Measurements from ENCODE around the gene TLR1.

DNA sequence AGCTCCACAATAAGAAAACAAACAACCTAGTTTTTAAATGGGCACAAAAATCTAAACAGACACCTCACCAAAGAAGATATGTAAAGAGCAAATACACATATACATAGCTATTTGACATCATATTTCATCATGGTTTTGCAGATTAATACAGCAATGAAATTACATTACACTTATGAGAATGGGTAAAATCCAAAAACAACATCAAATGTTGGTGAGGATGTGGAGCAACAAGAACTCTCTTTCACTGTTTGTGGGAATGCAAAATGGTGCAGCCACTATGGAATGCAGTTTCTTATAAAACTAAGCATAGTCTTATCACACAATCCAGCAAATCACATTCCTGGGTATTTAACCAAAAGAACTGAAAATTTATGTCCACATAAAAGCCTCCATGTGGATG, 27.1 kb upstream of the TLR1 start:
- TF ChIP-seq GATA2 (IDR thresholded peaks at IDR 0.05; ENCODE audit: low read depth, low read length) (no peak), GATA3 (IDR thresholded peaks at IDR 0.05; ENCODE audit: low read depth, low read length) (no peak)

Measured in SH-SY5Y (cell line).